ENCODE results near the gene SUPT3H.

Gene SUPT3H

DNA sequence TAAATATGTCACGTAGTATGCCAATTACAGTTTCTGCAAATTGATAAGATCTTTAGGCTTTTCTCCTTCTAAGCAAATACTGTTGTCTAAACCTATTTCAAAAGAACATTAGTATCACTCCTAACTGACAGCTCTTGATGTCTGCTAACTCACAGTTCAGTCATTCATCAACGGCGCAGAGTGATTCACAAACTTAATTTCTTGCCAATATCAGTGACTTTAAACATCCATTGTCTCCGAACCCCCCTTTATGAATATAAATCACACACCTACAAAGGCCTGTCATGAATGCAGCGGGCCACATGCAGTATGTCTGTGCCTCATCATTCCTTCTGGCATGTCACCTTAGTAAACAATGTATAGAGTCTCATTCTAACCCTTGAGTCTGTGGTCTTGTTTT is 569.6 kb downstream of the SUPT3H start:
- TF ChIP-seq, protein P1, sequence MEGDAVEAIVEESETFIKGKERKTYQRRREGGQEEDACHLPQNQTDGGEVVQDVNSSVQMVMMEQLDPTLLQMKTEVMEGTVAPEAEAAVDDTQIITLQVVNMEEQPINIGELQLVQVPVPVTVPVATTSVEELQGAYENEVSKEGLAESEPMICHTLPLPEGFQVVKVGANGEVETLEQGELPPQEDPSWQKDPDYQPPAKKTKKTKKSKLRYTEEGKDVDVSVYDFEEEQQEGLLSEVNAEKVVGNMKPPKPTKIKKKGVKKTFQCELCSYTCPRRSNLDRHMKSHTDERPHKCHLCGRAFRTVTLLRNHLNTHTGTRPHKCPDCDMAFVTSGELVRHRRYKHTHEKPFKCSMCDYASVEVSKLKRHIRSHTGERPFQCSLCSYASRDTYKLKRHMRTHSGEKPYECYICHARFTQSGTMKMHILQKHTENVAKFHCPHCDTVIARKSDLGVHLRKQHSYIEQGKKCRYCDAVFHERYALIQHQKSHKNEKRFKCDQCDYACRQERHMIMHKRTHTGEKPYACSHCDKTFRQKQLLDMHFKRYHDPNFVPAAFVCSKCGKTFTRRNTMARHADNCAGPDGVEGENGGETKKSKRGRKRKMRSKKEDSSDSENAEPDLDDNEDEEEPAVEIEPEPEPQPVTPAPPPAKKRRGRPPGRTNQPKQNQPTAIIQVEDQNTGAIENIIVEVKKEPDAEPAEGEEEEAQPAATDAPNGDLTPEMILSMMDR (IDR thresholded peaks at IDR 0.05; ENCODE audit: insufficient read depth, missing control alignments) = no peak
- no peak for FAIRE-seq
- no peak for DNase-seq (ENCODE audit: insufficient read length, low spot score)

DNA sequence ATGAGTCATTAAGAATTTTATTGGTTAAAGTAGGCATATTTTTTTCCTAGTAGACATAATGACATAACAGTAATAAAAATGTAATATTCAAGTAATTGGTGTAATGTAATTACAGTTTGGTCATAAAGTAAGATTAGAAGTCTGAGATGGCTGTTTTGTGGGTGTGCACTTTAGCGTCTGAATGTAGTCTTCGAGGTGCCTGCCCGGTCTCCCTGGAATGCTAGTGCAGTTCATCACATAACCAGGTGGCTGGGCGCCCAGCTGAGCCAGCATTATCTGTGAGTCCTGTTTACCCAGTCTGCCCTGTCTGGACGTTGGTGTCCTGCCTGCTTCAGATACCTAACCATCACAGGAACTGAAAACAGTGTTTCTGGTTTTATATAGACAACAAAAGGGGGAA is 571.1 kb downstream of the SUPT3H start:
- FAIRE-seq (no peak), DNase-seq (ENCODE audit: insufficient read length, low spot score) (no peak)
- TF ChIP-seq, protein P1 (IDR thresholded peaks at IDR 0.05; ENCODE audit: insufficient read depth, missing control alignments) = no peak

DNA sequence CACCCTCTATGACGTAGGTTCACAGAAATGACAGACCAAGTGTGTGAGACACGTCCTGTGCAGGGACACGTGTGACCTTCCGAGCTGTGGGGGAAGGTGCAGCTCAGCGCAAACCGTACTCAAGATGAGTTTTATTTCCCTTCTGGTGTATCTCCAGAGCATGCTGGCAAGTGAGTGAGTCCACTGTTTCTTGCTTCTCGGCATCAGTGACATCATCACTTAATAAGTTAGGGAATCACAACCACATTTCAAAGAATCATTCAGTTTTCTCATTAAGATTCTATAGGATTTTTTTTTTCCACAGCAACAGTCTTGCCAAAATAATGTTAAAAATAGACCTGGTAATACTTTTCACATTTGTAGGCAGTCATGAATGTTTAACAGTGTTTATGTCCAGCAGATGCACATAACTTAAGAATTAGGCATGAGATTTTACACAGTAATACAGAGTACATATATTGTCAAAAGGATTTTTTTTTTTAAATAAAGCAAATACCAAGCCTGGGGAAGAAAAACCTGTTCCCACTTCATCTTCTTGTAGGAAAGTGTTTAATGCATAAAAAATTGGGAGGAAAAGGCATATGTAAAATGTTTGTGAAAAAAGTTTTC is 572.4 kb downstream of the SUPT3H start:
- FAIRE-seq = no peak
- TF ChIP-seq, protein P1 (IDR thresholded peaks at IDR 0.05; ENCODE audit: insufficient read depth, missing control alignments) = no peak
- DNase-seq (ENCODE audit: insufficient read length, low spot score) = no peak

DNA sequence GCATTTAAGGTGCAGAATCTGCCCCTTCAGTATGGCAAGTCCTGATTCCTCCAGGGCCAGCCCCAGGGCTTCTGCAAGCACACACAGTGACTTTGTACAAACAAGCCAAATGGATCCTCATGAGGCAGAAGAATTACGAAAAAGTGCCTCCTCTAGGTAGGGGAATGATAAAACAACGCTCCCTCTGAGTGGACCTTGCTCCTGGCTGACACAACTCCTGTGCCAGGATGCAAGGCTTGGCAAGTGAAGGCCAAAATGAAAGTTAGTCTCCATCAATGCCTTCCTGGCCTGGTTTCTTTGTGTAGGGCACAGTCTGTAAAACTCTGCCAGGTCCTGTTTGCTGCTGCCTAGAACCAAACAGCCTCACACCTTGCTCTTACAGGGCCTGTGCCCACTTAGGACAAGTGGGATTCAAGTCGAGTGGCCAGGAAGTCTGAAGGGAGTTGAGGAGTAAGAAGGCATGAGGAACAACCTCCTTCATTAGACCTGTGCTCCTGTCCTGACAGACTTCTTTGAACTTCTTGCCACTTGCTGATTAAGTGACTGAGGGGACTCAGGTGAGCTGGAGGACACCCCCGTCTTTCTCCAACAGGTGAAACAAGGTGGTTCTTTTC is 573.1 kb downstream of the SUPT3H start:
- TF ChIP-seq, protein P1 (IDR thresholded peaks at IDR 0.05; ENCODE audit: insufficient read depth, missing control alignments) = no peak
- FAIRE-seq (no peak), DNase-seq (ENCODE audit: insufficient read length, low spot score) (no peak)

DNA sequence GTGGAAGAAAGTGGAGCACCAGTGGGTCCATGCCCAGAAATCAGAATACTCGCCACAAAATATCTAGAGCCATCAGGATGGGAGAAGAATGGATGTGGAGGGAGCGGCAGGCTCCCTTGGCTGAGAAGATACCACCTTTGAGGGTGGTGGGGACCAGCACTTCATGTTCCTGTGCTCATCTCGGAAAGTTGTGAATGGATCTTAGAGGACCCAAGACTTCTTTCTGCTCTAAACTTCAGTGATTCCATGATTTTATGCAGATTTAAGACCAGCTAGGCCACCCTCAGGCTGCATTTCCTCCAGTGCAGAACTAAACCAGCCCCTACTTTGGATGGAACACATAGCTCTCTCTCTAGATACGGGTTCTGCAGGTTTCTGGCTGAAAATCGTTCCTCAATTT is 573.7 kb downstream of the SUPT3H start:
- no peak for DNase-seq (ENCODE audit: insufficient read length, low spot score)
- FAIRE-seq = no peak

GRCh38 chr6:44800784-44801592 is 576.7 kb downstream of the SUPT3H start:
- FAIRE-seq = no peak
- TF ChIP-seq, protein P1 (IDR thresholded peaks at IDR 0.05; ENCODE audit: insufficient read depth, missing control alignments) = no peak

More for the DNA sequence above, 573.7 kb downstream of the SUPT3H start:
- TF ChIP-seq, protein P1 (IDR thresholded peaks at IDR 0.05; ENCODE audit: insufficient read depth, missing control alignments) = no peak

More at GRCh38 chr6:44800784-44801592, 576.7 kb downstream of the SUPT3H start:
- no peak for DNase-seq (ENCODE audit: insufficient read length, low spot score)
